ENCODE results near the gene TEN1. TPM values are rescaled to one million over a fixed set of nuclear protein-coding genes. Genes with fewer than 3 reads are reported as not detected.
A peak's percentile ranks its signal among the peaks of the same experiment; 100 is the strongest.

Gene TEN1
- total and polyA plus RNA-seq, 2 of the 4 experiments (the other 2 are of a cell fraction): 14.7 to 17.9 TPM

DNA sequence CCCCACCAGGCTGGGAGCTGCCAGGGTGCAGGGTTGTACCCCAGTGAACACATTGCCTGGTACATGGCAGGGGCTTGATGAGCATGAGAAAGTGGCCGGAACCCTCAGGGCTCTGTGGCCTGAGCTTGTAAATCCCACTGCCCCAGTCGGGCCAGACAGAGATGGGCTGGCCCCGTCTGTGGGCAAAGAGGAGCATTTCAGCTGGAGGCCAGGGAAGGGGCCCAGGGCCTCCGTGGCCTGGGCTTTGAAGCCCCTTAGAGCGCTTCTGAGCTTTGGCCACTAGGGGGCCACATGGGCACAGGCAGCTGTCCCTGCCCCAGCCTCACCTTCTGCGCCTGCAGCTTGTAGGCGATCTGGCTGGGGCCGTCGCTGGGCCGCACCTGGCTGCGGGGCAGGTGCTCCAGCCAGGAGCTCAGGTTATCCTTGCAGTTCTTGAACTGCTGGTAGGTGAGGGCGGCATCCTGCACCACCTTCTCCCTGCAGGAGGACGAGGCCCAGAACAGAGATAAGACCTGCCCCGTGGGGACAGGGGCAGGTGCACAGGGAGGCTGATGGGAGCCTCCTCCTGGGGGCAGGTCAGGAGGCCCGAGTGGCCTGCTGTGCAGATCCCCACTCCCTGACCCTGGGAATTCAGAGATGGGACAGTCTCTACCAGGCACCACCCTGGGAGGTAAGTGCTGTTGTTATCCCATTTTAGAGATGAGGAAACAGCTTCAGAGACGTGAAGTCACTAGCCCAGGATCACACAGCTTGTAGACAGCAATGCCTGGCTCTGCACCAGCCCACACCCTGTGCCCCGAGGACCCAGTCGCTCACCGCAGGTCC, 35.3 kb downstream of the TEN1 start:
- Histone ChIP-seq H3K4me2 (ENCODE audit: low read depth, low read length) (no peak overlapping the region), H3K4me3 (ENCODE audit: insufficient read depth, low read depth, low read length) (no peak overlapping the region), H3K4me1 (ENCODE audit: control insufficient read depth, insufficient read depth, low read length) (peaks cover 7% of the 10 kb centered on the region), H3K9ac (ENCODE audit: low read depth, low read length) (no peak overlapping the region), H3K36me3 (ENCODE audit: control insufficient read depth, insufficient read depth, low read length) (no peaks in the 10 kb centered on the region), H2BK5ac (ENCODE audit: low read depth, low read length, poor library complexity, severe bottlenecking) (no peak overlapping the region), H3K79me1 (ENCODE audit: low read depth in 1 of 2, low read length in 2 of 2) (no peaks in the 10 kb centered on the region), H3K9me3 (ENCODE audit: control insufficient read depth, insufficient read depth, low read length) (no peaks in the 10 kb centered on the region), H2AK9ac (replicated peaks; ENCODE audit: low read depth, low read length, poor library complexity) (peak overlapping the region; percentile 23), H4K91ac (ENCODE audit: insufficient read depth, low read depth, low read length) (no peak overlapping the region), H4K8ac (ENCODE audit: low read depth in 2 of 2, low read length in 2 of 2) (no peak overlapping the region; a peak in 1 of 4 replicates), H3K14ac (replicated peaks; ENCODE audit: low read depth, low read length) (peak overlapping the region; percentile 15; the same call in 1 of the 2 replicates), H2AK5ac (ENCODE audit: low read depth, low read length) (peak overlapping the region; percentile 56; the same call in 1 of the 2 replicates), H3K23ac (ENCODE audit: low read depth, low read length) (no peak overlapping the region), H2AFZ (replicated peaks; ENCODE audit: low read length, poor library complexity) (peak overlapping the region; percentile 83), H2BK15ac (ENCODE audit: low read depth, low read length) (no peak overlapping the region), H3K4ac (ENCODE audit: low read depth, low read length) (0 out of 2 replicates have a peak overlapping the region, but pooled peaks have one; percentile 51), H3K27ac (ENCODE audit: insufficient read depth, low read length) (no peak overlapping the region), H3K9me1 (ENCODE audit: insufficient read depth, low read length) (no peaks in the 10 kb centered on the region), H4K5ac (ENCODE audit: low read depth, low read length) (no peak overlapping the region), H3K27me3 (ENCODE audit: control insufficient read depth, insufficient read depth, low read length) (peaks cover 22% of the 10 kb centered on the region; the same call in 1 of the 2 replicates), H3K56ac (ENCODE audit: extremely low read depth, insufficient read depth, low read length) (no peak overlapping the region), H4K20me1 (ENCODE audit: insufficient read depth, low read length) (no peaks in the 10 kb centered on the region), H2BK20ac (ENCODE audit: low read depth, low read length) (no peak overlapping the region), H3K18ac (ENCODE audit: low read depth, low read length) (no peak overlapping the region), H2BK120ac (ENCODE audit: low read depth, low read length) (no peak overlapping the region)
- intact Hi-C loops (cut with micrococcal nuclease): loop anchor here (1.0 kb wide), 1 partner anchor 133 kb away; no protein-coding TSS in a partner anchor
- in situ Hi-C loops (cut with MboI; ENCODE audit: low sequenced_read_pairs): loop anchor here (10.0 kb wide), 1 partner anchor 280 kb away; no protein-coding TSS in a partner anchor
- CTCF ChIA-PET: interaction anchor here (0.9 to 1.2 kb wide), 9 partner anchors 9 to 265 kb away, joined by 3 to 6 read pairs (median 3); partner anchors contain the start of genes MRPL38, SRP68 and WBP2
- dilution Hi-C loops (cut with HindIII; ENCODE audit: low sequenced_read_pairs, unreplicated experiment): no loop called here
- no TSS peak for BruUV-seq (replicated peaks)
- DNase-seq (peak; percentile 58), ATAC-seq (ENCODE audit: low read depth) (peak; percentile 99)
- POLR2A ChIA-PET (ENCODE audit: unreplicated experiment): no interaction called here
- 31% methylated on average over 12 of the region's 19 CpGs; no CpG with 5 or more reads in 1 of the 2 experiments for WGBS, 2 experiments (ENCODE audit: extremely low coverage in 2 of 2, insufficient read length in 1 of 2)
- TF ChIP-seq CEBPB (IDR thresholded peaks at IDR 0.05; ENCODE audit: low read depth, low read length): no peak
- TF ChIP-seq, protein P1, sequence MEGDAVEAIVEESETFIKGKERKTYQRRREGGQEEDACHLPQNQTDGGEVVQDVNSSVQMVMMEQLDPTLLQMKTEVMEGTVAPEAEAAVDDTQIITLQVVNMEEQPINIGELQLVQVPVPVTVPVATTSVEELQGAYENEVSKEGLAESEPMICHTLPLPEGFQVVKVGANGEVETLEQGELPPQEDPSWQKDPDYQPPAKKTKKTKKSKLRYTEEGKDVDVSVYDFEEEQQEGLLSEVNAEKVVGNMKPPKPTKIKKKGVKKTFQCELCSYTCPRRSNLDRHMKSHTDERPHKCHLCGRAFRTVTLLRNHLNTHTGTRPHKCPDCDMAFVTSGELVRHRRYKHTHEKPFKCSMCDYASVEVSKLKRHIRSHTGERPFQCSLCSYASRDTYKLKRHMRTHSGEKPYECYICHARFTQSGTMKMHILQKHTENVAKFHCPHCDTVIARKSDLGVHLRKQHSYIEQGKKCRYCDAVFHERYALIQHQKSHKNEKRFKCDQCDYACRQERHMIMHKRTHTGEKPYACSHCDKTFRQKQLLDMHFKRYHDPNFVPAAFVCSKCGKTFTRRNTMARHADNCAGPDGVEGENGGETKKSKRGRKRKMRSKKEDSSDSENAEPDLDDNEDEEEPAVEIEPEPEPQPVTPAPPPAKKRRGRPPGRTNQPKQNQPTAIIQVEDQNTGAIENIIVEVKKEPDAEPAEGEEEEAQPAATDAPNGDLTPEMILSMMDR (conservative IDR thresholded peaks at IDR 0.05; ENCODE audit: low read depth, low read length): peak; percentile 82
- TF ChIP-seq, protein P2, sequence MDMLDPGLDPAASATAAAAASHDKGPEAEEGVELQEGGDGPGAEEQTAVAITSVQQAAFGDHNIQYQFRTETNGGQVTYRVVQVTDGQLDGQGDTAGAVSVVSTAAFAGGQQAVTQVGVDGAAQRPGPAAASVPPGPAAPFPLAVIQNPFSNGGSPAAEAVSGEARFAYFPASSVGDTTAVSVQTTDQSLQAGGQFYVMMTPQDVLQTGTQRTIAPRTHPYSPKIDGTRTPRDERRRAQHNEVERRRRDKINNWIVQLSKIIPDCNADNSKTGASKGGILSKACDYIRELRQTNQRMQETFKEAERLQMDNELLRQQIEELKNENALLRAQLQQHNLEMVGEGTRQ (IDR thresholded peaks at IDR 0.05; ENCODE audit: low read depth, low read length): no peak
- no peak for TF ChIP-seq MAZ (IDR thresholded peaks at IDR 0.05; ENCODE audit: borderline replicate concordance, low read depth, low read length)
- no peak for TF ChIP-seq MAFK (IDR thresholded peaks at IDR 0.05; ENCODE audit: low read depth, low read length)
- no peak for TF ChIP-seq POLR2A (IDR thresholded peaks at IDR 0.05; ENCODE audit: low read depth, low read length)
- TF ChIP-seq BHLHE40 (IDR thresholded peaks at IDR 0.05; ENCODE audit: low read depth, low read length): no peak
- TF ChIP-seq, protein P3, sequence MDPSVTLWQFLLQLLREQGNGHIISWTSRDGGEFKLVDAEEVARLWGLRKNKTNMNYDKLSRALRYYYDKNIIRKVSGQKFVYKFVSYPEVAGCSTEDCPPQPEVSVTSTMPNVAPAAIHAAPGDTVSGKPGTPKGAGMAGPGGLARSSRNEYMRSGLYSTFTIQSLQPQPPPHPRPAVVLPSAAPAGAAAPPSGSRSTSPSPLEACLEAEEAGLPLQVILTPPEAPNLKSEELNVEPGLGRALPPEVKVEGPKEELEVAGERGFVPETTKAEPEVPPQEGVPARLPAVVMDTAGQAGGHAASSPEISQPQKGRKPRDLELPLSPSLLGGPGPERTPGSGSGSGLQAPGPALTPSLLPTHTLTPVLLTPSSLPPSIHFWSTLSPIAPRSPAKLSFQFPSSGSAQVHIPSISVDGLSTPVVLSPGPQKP (IDR thresholded peaks at IDR 0.05; ENCODE audit: borderline replicate concordance, low read depth, low read length): no peak
- TF ChIP-seq RFX5 (IDR thresholded peaks at IDR 0.05; ENCODE audit: low read depth, low read length): no peak
- peak; percentile 62 for TF ChIP-seq SMC3 (IDR thresholded peaks at IDR 0.05; ENCODE audit: low read depth, low read length)
- no peak for TF ChIP-seq RCOR1 (IDR thresholded peaks at IDR 0.05; ENCODE audit: insufficient replicate concordance, low read length)
- no peak for TF ChIP-seq NFE2L2 (IDR thresholded peaks at IDR 0.05; ENCODE audit: low read depth, low read length)
- TF ChIP-seq CHD1 (IDR thresholded peaks at IDR 0.05; ENCODE audit: low read depth, low read length): no peak
- no peak for TF ChIP-seq MXI1 (IDR thresholded peaks at IDR 0.05; ENCODE audit: borderline replicate concordance, low read depth, low read length)
